Measurements from ENCODE around the gene RARA.

The RARA gene

DNA sequence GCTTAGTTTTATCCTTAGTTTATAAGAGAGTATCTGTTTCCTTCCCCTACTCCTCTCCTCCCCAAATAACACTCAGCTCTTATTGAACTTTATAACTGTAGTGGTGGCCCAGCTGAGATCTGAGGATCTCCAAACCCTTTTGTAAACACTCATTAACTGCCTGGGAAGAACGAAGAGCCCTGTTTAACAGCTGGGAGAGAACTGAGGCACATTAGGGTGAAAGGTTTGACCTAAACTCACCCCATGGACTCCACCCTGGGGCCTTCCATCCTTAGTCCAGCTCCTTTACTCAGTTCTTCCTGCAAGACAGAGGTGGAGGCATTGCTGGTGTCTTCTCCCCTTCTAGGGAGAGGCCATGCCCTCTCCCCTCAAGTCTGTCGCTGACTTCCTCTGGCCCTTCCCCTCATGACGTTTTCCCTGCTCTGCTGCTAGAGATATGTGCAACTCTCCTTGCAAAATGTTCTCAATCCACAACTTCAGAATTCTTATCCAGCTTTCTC, 1.2 kb upstream of the RARA start:
- no peak for TF ChIP-seq POU6F1 (CRISPR knock-in tag; IDR thresholded peaks at IDR 0.05; ENCODE audit: borderline replicate concordance, low read depth)
- no peak for TF ChIP-seq BACH2 (CRISPR knock-in tag; IDR thresholded peaks at IDR 0.05; ENCODE audit: borderline replicate concordance)
- ATAC-seq: no peak

- 0 out of 3 replicates have a peak, but pooled peaks have one; percentile 5 for ATAC-seq
- TF ChIP-seq ESRRG (CRISPR knock-in tag; IDR thresholded peaks at IDR 0.05): no peak
- no peak for TF ChIP-seq ZFP3 (CRISPR knock-in tag; IDR thresholded peaks at IDR 0.05)
- no peak for TF ChIP-seq TOX (CRISPR knock-in tag; IDR thresholded peaks at IDR 0.05; ENCODE audit: borderline replicate concordance)
- TF ChIP-seq, protein P1, sequence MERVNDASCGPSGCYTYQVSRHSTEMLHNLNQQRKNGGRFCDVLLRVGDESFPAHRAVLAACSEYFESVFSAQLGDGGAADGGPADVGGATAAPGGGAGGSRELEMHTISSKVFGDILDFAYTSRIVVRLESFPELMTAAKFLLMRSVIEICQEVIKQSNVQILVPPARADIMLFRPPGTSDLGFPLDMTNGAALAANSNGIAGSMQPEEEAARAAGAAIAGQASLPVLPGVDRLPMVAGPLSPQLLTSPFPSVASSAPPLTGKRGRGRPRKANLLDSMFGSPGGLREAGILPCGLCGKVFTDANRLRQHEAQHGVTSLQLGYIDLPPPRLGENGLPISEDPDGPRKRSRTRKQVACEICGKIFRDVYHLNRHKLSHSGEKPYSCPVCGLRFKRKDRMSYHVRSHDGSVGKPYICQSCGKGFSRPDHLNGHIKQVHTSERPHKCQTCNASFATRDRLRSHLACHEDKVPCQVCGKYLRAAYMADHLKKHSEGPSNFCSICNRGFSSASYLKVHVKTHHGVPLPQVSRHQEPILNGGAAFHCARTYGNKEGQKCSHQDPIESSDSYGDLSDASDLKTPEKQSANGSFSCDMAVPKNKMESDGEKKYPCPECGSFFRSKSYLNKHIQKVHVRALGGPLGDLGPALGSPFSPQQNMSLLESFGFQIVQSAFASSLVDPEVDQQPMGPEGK (CRISPR knock-in tag; IDR thresholded peaks at IDR 0.05; ENCODE audit: borderline replicate concordance): no peak
Observed at GRCh38 chr17:40309949-40310510, 1.1 kb downstream of the RARA start.

DNA sequence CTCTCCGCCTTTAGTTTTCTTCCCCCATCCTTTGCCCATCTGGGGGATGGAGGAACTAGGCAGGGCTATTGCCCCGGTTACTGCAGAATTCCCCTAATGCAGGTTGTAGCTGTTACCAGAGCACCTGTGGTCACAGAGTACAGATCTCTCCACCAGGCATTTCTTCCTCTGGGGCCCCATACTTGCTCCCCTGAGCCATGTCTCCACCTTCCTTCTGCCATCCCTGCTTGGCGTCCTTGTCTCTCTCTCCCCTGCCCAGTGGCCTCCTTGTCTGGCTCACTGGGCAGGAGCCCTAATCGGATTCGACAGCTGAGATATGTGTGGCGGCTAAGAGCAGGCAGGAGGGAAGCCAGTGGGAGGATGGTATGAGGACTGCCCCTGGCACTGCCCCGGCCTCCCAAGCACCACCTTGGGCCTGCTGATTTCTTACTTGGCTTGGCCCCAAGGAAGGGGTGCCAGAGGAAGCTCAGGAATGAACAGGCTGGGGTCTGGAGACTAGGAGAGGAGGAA, 2.0 kb downstream of the RARA start:
- TF ChIP-seq CSDC2 (CRISPR knock-in tag; IDR thresholded peaks at IDR 0.05): 0 out of 2 replicates have a peak, but pooled peaks have one; percentile 34
- peak; percentile 72 for TF ChIP-seq ISL1 (CRISPR knock-in tag; IDR thresholded peaks at IDR 0.05)
- TF ChIP-seq BACH2 (CRISPR knock-in tag; IDR thresholded peaks at IDR 0.05; ENCODE audit: borderline replicate concordance): no peak
- no peak for TF ChIP-seq ARNTL (CRISPR knock-in tag; IDR thresholded peaks at IDR 0.05; ENCODE audit: borderline replicate concordance, low read depth)
- peak; percentile 90 for TF ChIP-seq TSHZ2 (CRISPR knock-in tag; IDR thresholded peaks at IDR 0.05)
- TF ChIP-seq POU6F1 (CRISPR knock-in tag; IDR thresholded peaks at IDR 0.05; ENCODE audit: borderline replicate concordance, low read depth): no peak
- no peak; the same call in 1 of the 2 replicates for TF ChIP-seq ZNF70 (CRISPR knock-in tag; IDR thresholded peaks at IDR 0.05)
- TF ChIP-seq TCF4 (CRISPR knock-in tag; IDR thresholded peaks at IDR 0.05; ENCODE audit: borderline replicate concordance): peak; percentile 80
- ATAC-seq: peak; percentile 59

DNA sequence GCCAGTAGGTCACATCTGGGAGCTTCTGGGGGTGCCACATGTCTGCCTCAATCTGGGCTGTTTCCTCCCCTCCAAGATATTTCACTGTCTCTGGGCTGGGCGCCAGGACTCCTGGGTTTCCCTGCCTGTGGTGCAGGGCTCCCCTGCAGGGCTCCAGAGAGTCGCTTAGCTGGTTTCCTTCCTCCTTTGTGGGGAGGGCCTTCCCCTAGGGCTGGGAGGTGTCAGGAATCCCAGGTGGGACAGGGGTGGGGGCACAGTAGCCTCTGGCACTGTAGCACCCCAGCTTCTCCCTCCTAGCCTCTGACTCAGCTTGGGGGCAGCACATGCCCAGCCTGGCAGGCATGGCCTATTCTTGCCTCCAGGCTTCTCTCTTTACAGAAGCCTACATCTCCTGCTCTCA, 2.6 kb downstream of the RARA start:
- no peak for TF ChIP-seq OSR1 (CRISPR knock-in tag; IDR thresholded peaks at IDR 0.05)
- no peak for TF ChIP-seq SNAI2 (CRISPR knock-in tag; IDR thresholded peaks at IDR 0.05)
- no peak for TF ChIP-seq ZNF8 (CRISPR knock-in tag; IDR thresholded peaks at IDR 0.05)
- no peak for TF ChIP-seq TOX (CRISPR knock-in tag; IDR thresholded peaks at IDR 0.05; ENCODE audit: borderline replicate concordance)
- ATAC-seq: peak; percentile 6

GRCh38 chr17:40312131-40312731, 3.3 kb downstream of the RARA start:
- ATAC-seq: no peak; the same call in 2 of the 3 replicates
- TF ChIP-seq ZFP30 (CRISPR knock-in tag; IDR thresholded peaks at IDR 0.05) (no peak), ZNF8 (CRISPR knock-in tag; IDR thresholded peaks at IDR 0.05) (no peak), CSRNP3 (CRISPR knock-in tag; IDR thresholded peaks at IDR 0.05) (no peak), TSHZ2 (CRISPR knock-in tag; IDR thresholded peaks at IDR 0.05) (no peak), RARB (CRISPR knock-in tag; IDR thresholded peaks at IDR 0.05) (no peak), ISL1 (CRISPR knock-in tag; IDR thresholded peaks at IDR 0.05) (no peak), ZNF70 (CRISPR knock-in tag; IDR thresholded peaks at IDR 0.05) (no peak)
- TF ChIP-seq, protein P2, sequence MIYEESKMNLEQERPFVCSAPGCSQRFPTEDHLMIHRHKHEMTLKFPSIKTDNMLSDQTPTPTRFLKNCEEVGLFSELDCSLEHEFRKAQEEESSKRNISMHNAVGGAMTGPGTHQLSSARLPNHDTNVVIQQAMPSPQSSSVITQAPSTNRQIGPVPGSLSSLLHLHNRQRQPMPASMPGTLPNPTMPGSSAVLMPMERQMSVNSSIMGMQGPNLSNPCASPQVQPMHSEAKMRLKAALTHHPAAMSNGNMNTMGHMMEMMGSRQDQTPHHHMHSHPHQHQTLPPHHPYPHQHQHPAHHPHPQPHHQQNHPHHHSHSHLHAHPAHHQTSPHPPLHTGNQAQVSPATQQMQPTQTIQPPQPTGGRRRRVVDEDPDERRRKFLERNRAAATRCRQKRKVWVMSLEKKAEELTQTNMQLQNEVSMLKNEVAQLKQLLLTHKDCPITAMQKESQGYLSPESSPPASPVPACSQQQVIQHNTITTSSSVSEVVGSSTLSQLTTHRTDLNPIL (CRISPR knock-in tag; IDR thresholded peaks at IDR 0.05; ENCODE audit: low read depth): no peak
